HG03575 (cell line): Measurements from ENCODE around the gene PPP6R3.

Experiments
- ATAC-seq: cut with Tn5 transposase; IDR thresholded peaks from one replicate; pipeline ENCODE4 v1.9.1; 2021; ENCODE audit not compliant: unreplicated experiment, insufficient number of reproducible peaks, low FRiP score; ENCODE audit errors: extremely low read depth

The PPP6R3 gene

GRCh38 chr11:68479390-68479789 lies 18.8 kb downstream of the PPP6R3 start:
- ATAC-seq: no peak

GRCh38 chr11:68480193-68480592 lies 19.6 kb downstream of the PPP6R3 start:
- no peak for ATAC-seq

DNA sequence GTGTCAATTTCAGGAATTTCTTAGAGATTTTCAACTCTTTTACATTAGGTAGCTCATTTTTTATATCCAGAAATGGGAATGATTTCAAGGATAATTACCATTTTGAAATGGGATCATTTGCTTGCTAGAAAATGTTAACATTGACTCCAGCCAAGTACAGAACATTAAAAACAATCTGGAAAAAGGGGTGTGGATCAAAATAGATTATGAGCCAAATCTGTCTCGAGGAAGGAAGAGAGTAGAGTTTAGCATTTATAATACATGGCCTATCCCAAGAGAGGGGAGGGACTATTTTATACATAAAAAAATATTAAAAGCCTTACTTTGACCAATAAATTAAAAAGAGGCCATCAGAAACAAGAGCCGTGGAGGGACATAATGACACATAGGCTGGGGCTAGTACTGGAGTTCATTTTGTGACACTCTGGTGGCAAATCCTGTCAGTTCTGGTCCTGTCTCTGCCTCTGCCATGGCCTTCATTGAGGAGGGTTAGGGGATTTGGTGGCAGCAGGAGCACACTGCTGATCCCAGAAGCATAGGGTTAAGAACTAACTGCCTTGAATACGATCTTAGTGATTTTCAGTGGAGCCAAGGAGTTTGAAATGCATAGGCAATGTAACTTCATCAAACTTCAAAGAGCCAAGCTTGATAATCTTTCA lies 20.4 kb downstream of the PPP6R3 start:
- no peak for ATAC-seq

GRCh38 chr11:68481579-68482240 lies 21.2 kb downstream of the PPP6R3 start:
- ATAC-seq: no peak

DNA sequence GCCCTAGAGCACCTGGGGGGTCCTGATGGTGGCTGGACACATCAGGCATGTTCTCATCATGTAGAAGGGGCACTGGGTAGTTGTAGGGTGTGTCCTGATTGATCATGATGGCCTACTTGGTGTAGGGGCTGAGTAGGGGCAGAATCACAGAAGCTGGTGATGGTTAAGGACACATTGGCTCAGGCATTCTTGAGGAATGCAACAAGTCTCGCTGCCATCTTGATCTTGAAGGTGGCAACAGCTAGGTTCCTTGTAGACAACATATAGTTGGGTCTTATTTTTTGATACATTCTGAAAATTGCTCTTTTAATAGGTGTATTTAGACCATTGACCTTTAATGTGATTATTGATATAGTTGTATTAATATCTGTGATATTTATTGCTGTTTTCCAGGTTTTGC lies 28.1 kb downstream of the PPP6R3 start:
- no peak for ATAC-seq

DNA sequence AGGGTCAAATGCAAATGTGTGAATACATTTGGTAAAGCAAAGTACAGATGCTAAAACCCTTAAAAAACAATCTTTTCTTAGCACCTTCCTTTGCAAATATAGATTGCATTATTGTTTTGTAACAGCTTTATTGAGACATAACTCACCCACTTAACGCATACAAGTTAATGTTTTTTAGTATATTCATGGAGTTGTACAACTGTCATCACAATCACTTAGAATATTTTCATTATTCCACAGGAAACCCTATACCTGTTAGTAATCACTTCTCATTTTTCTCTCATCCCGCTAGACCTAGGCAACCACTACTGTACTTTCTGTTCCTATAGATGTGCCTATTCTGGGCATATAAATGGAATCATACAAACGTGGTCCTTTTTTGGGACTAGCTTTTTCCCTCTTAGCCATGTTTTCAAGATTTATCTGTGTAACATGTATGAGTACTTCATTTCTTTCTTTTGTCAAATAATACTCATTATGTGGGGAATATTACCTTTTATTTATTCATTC lies 34.7 kb downstream of the PPP6R3 start:
- ATAC-seq: no peak

- ATAC-seq: no peak
Measured at GRCh38 chr11:68495872-68496271, 35.3 kb downstream of the PPP6R3 start.

DNA sequence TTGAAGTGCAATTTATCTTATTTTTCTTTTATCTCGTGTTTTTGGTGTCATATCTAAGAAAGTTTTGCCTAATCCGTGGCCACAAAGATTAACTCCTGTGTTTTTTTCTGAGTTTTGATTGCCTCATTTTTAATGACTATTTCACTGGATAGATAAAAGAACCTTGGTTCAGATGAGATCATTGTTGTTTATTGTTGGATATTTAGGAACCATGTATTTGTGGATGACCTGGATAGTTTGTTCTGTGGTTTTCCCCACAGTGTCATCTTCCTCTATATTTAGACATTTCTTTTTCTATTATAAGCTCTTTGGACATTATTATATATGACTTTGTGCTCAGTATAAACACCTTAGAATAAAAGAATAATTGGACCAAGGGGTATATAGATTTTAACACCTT lies 37.2 kb downstream of the PPP6R3 start:
- no peak for ATAC-seq

DNA sequence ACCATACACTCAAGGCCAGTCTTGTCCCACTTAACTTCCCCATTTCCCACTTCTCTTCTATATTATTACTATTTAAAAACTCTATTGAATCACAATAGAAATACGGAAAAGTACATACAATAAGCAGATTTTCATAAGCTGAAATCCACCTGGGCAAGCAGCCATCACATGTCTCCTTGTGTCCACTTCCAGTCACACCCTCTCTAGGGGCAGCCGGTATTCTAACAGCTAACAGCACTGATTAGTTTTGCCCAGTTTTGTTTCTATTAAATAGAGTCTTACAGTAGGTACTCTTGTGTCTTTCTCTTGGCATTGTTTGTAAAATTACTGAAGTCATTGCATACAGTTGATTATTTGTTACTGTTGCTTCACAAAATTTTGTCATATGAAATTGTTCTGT lies 37.8 kb downstream of the PPP6R3 start:
- no peak for ATAC-seq

DNA sequence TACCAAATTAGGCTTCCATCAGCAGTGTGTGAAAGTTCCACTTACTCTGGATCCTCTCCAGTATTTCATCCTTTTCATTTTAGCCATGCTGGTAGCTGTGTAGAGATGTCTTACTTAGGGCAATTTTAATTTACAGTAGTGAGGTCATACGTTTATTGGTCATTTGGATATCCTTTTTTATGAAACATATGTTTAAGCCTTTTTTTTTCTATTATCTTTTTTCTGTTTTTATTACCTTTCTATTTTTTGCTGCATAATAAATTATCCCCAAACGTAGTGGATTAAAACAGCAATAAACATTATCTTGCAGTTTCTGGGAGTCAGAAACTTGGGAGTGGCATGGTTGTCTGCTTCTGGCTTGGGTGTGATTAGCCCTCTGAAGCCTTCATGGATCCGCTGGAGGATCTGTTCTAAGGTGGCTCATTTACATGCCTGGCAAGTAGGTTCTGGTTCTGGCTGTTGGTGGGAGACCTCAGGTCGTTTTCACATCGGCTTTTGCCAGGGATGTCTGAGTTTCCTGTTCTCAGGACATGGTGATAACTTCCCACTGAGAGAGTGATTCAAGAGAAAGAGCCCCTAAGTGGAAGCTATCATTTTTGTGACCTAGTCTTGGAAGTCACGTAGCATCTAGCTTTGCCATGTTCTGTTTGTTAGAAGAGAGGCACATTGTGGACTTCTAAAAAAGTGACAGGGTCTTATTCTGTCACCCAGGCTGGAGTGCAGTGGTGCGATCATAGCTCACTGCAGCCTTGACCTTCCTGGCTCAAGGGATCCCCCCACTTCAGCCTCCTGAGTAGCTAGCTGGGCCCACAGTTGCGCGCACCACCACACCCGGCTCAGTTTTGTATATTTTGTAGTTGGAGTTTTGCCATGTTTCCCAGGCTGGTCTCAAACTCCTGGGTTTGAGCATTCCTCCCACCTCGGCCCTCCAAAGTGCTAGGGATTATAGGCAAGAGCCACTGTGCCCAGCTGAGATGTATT lies 38.6 kb downstream of the PPP6R3 start:
- ATAC-seq: no peak

GRCh38 chr11:68500206-68500605 lies 39.7 kb downstream of the PPP6R3 start:
- ATAC-seq: no peak

GRCh38 chr11:68501813-68502212 lies 41.3 kb downstream of the PPP6R3 start:
- ATAC-seq: no peak

DNA sequence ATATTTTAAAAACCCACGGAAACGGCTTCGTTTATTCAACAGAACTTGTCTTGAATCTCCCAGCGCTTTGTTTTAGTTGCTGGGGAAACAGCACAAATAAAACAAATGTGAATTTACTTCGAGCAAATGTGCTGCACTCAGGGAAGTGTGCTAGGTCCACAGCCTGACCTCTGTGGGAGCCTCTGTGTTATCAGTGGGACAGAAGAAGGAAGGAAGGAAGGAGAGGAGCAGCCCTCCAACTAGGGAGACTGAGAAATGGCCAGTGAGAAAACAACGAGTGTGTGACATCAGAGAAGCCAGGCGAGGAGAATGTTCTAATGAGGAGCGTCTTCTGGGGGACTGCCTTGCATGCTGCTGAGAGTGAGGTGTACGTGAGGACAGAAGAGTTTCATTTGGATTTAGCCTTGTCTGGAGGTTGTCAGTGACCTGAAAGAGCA lies 42.7 kb downstream of the PPP6R3 start:
- no peak for ATAC-seq

DNA sequence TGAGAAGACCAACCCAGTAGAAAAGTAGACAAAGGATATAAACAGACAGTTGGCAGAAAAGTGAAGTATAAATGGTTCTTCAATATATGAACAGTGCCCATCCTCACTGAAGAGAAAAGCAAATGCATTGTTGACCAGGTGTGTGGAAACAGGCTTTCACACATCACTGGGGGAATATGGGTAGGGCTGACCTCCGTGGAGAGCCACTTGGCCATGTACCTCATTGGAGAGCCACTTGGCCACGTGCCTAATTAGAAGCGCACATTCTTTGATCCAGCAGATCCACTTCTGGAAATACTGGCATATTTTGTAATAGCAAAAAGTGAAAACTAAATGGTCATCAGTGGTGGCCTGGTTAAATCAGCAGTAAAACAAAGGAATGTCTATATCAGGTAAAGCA lies 43.2 kb downstream of the PPP6R3 start:
- no peak for ATAC-seq

DNA sequence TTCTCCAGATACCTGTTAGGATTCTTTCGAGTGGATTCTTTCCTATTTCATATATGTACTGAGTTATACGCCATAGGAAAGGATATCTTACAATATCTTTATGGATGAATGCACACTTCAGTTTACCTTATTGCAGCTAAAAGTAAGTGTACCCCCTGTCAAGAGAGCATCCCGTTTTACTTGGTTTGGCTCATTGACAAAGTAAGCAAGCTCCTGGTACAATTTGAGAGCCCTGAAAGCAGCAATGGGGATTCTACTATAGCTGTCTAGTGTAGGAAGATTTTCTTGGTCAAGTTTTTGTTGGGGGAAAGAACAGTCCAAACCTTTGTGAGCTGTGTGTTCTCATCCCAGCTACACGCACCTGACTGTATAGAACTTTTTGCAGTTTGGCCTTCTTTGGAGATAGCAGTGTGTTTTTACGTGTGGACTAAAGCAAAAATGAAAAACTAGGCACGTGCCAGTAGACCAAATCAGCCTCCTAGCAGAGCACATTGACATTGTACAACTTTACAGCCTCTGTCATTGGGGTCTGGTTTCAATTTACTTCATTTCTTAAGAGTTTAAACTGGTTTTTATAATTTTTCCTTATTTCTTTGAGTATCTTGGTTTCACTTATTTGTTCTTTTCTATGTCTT lies 44.0 kb downstream of the PPP6R3 start:
- ATAC-seq: no peak

- ATAC-seq: no peak
Measured at GRCh38 chr11:68505596-68505995, 45.0 kb downstream of the PPP6R3 start.

DNA sequence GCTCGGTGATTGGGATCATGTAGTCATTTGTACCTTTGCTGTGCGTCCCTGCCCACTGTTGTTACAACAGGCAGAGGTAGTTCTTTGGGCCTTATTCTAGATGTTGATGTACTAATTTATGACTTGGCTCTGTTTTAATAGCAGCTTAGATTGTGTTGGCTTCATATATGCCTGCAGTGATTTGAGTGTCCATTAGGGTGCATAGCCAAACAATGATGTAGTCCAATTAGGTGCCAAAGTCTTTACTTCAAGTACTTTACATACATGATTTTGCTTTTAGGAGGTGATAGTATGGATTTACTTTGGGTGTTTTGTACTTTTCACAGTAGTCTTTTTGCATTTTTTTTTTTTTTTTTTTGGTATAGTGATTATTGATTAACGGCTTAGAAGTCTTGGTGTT lies 46.4 kb downstream of the PPP6R3 start:
- no peak for ATAC-seq

DNA sequence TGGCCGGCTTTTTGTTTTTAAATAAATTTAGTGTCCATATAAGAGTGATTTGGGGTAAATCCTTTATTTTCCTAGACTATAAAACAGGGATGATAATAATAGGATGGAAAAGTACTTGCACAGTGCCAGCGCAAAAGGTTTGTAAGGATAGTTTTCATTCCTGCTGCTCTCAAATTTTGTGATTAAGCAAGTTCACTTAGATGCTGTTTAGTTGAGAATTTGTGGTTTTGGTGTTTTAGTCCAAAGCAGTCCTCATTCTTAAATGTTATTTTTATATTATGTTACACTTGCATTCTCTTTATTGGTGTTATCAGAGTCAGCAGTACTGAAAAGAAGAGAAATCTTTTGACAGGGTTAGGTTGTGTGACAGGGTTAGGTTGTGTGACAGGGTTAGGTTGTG lies 47.9 kb downstream of the PPP6R3 start:
- ATAC-seq: no peak

- no peak for ATAC-seq
Measured at GRCh38 chr11:68509066-68509465, 48.5 kb downstream of the PPP6R3 start.
